Measurements from ENCODE around the gene SLAMF1.

DNA sequence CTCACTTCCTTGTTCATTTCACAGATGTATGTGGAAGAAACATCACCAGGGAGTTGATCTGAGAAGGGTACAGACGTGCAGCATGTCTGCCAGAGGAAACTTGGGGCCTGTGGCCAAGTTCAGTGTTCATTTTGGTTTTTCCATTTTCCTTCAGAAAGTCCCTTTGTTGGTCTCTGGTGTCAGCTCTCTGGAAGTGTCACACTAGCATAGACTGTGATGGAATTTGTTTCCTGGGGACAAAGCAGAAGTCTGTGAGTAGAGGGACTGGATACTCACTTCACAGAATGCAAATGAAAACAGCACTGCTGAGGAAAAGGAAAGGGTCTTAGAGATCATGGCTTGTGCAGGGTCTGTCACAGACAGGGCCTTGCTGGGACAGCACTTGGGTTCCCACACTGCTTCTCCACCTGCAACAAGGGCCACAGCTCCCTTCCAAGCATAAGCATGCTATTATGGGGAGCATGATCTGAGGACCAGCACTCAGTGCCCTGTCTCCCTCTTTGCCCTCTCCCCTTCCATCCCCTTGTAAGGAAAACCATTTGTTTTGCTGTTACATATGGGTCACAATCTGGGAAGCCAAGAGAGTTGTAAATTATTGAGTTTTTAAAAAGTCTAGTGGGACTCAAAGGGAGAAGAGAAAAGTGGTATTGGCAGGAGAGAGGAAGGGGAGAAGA lies 36.1 kb downstream of the SLAMF1 start:
- TF ChIP-seq, protein P1, sequence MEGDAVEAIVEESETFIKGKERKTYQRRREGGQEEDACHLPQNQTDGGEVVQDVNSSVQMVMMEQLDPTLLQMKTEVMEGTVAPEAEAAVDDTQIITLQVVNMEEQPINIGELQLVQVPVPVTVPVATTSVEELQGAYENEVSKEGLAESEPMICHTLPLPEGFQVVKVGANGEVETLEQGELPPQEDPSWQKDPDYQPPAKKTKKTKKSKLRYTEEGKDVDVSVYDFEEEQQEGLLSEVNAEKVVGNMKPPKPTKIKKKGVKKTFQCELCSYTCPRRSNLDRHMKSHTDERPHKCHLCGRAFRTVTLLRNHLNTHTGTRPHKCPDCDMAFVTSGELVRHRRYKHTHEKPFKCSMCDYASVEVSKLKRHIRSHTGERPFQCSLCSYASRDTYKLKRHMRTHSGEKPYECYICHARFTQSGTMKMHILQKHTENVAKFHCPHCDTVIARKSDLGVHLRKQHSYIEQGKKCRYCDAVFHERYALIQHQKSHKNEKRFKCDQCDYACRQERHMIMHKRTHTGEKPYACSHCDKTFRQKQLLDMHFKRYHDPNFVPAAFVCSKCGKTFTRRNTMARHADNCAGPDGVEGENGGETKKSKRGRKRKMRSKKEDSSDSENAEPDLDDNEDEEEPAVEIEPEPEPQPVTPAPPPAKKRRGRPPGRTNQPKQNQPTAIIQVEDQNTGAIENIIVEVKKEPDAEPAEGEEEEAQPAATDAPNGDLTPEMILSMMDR (IDR thresholded peaks at IDR 0.05): no peak
- no peak for TF ChIP-seq POLR2A (IDR thresholded peaks at IDR 0.05)

Measured in vagina (tissue), 2 donors.